Measurements from ENCODE around the gene TIMM17A.
A peak's percentile ranks its signal among the peaks of the same experiment; 100 is the strongest.
"Not testable (repeated sequence)": the region's sequence is repeated elsewhere in the genome, so short reads cannot be mapped to it uniquely, and the experiment has no call there.

Gene TIMM17A

DNA sequence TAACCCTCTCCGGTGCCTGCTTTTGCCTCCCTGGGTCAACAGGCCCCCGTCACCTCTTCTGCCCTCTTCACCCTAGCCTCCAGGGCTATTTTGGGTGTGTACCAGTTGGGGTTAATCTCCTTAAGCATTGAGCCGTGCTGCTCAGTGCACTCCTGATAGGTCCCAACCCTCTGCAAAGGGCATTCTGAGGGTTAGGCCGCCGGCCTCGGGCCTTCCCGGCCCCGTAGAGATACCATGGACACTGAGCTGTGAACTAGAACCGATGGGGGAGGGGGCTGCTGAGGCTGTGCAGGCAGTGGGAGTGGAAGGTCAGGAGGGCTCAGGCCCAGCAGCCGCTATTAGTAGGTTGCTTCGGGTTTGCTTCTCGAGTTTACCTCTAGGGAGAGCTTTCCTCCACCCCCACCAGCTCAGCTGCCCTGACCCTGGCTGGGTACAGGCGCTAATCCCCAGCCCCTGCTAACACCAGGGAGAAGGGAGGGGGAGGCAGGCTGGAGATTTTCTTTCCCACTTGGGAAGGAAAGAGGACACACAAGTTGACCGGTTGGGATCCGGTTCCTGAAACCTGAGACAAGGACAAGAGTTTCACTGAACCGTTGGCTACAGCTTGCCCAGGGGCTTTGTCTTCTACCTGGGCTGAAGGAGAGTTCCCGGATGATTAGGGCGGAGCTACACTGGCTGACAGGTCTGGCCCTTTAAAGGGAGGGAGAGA, 13.7 kb upstream of the TIMM17A start:
- no peak for DNase-seq

DNA sequence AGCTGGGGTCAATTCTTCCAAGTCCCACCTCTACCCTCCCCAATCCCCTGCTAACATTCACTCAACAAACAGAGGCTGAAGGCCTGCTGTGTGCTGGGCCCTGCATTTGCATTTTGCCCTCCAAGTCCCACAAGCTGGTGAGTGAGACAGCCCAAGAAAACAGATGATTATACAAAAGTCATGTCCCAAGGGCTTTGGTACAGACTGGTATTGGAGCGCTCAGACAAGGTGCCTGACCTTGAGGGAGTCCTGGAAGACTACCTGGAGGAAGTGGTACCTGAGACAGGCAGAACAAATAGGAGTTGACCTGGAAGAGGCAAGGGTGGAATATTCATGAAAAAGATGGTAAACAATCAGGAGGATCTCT, 13.2 kb upstream of the TIMM17A start:
- no peak for DNase-seq

DNA sequence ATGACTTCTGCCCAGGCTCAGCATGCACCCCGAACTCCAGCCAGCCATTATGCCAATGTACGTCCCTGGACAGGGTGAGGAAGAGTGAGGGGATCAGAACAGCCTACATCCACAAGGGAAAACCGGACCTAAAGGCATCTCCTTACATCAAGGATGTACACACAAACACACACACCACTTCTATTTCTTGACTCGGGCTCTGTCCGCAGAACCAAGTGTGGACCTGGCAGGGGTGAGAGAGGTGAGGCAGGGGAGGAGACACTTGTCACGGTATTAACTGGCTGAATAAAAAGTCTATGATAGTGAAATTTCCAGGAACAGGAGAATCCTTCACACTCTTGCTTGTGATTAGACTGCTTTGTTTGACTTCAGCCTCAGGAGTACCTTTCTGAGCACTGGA, 11.3 kb upstream of the TIMM17A start:
- no peak for DNase-seq

DNA sequence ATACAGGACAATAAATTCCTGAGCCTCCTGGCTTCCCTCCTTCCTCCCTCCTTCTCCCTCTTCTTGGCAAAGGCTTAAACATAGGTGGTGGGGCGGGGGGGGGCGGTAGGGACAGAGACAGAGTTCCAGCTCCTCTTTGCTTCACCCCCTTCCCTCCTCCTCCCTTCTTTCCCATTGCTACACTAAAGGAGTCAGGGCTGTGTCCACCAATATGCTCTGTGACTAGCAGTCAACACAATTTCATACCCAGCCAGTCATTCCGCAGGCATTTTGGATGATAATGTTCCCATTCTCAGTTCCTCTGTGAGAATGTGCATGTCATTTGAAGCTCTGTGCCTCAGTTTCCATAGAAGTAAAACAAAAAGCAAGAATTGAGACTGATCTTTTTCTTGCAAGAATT, 10.7 kb upstream of the TIMM17A start:
- DNase-seq: no peak

DNA sequence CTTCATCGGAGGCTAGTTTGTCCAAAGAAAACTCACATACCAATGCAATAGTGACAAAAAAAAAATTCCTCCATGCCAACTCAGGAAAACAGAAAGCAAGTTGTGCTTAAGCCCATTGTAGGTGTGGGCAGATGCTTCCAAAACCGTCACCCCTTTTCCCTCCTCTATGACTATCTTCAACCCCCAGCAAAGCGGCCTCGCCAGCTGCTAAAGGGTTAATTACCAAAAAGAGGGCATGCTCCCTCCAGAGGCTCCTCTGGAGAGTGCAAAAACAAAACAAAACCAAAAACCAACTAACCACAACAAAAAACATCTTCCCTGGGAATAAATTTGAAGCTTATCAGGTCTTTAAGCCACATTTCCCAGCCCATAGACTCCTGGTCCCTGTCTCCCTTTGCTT, 10.1 kb upstream of the TIMM17A start:
- DNase-seq: no peak

DNA sequence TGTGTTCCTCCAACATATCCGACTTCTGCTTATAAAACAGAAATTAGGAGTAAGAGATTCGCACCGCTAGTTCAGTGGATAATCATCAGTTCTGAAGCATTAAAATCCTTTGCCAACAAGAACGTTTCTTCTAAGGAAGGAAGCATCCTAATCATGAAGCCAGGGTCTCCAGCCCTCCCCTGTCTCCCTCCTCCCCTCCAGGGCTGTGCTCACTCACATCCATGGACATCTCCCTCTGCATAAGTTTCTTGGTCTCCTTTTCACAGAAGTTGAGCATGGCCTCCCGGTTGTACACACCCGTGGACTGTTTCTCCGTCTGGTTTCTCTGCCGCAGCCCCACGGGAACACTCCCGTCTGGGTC, 9.5 kb upstream of the TIMM17A start:
- no peak for DNase-seq

DNA sequence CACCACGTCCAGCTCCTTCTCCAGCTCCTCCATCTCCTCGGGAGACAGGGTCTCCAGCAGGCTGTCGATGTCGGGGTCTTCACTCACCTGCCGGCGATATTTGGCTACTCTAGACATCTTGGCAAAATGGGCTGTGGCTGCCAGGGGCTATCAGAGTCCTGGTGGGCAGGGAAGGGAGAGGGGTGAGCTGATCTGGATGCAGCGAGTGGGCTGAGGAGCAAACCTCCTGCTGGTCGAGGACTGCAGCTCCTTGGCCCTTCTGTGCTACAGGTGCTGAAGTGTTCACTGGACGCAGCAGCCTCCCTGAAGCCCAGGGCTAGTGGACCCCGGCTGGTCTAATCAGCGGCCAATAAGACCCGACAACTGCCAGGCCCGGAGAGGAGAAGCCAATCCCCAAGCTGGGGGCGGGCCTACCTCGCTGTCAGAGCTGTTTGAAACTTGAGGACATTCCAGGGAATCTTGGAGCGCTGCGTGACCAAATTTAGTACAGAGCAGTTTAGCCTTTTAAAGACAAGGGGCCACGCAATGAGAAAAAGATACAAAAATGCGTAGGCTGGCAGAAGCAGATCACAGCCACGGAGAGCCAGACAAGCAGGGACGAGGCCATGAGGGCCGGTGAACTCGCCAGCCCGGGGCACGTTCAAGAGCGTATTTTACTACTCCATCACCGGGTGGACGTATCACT, 8.9 kb upstream of the TIMM17A start, which contains the start of gene LMOD1:
Gene LMOD1, minus strand, starts transcription at position 325 of the 685 bp plus-strand sequence. Its CDS starts 208 bp downstream, at position 117.
- no peak for DNase-seq

DNA sequence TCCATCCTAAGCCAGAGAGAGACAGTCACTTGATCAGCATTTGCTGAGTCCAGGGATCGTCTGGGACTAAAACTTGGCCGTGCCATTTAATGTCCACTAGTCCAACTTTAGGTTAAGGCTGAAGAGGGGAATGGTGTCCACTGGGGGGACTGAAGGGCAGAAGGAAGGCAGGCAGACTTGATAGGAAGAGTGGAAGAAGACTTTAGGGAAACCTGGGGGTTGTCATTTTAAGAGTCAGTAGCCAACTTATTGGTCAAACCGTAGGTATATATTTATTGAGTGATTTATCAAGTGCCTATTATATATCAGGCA, 7.7 kb upstream of the TIMM17A start:
- DNase-seq: no peak

DNA sequence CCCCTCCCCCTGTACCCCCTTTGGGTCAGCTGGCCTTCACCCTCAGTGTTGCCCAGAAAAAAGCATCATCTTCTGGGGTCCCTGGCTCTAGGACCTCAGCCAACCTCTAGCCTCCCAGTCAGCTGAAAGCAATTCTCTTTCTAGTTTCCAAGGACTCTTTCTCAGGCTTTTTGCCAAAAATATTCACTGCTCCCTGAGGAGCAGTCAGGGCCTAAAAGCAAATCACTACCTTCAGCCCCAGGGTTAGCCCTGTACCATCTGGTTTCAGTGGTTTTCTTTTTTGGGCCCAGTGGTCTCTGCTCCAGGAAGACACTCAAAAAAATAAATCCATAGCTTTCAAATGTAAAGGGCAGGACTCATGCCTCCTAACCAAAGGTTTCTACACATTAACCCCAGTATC, 5.8 kb upstream of the TIMM17A start:
- DNase-seq: no peak

DNA sequence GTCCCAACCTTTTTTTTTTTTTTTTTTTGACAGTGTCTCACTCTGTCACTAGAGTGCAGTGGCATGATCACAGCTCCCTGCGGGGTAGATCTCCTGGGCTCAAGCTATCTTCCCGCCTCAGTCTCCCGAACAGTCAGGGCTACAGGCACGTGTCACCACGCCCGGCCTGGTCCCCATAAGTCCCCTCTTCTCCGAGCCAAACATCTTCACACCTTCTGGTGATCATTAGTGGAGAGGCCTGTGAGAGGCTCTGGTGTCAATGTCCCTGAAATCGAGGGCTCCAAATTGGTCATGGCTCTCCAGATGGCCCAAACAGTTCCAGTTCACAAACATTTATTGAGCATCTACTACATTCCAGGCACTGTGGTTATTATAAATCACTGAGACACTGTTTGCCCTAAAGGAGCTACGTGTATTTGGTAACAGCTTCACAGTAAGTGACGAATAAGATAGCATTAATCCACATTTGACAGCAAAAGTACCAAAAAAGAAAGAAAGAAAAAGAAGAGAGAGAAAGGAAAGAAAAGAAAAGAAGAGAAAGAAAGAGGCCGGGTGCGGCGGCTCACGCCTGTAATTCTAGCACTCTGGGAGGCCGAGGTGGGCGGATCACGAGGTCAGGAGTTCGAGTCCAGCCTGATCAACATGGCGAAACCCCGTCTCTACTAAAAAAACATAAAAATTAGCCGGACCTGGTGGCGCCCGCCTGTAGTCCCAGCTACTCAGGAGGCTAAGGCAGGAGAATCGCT, 867 bp upstream of the TIMM17A start:
- peak; percentile 26 for DNase-seq

DNA sequence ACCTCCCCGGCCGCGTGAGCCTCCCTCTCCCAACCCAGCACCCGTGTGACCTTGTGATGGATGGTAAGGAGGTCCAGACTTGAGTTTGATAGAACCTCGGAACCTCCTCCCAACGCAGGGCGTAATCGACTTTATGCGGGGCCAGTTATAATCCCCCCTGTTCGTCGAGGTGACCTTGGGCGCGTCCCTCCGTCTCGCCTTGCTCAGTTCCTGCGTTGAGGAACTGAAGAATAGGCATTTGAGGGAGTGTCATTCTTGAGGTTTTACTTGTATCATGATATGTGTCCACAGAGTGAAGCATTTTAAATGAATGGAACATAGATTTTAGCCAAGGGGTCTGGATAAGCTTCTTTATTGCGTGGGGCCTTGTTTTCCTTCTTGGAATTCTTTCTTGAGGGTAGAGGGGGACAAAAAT, 433 bp downstream of the TIMM17A start:
- DNase-seq: no peak

DNA sequence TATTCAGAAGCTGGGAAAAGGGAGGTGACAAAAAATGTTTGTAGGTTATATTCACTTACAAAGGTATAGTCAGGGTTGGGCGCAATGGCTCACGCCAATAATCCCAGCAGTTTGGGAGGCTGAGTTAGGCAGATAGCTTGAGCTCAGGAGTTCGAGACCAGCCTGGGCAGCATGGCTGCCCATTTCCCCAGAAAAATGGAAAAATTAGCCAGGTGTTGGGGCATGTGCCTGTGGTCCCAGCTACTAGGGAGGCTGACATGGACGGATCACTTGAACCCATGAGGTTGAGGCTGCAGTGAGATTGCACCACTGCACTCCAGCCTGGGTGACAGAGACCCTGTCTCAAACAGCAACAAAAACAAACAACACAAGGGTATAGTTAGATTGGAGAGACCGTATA, 3.0 kb downstream of the TIMM17A start:
- no peak for DNase-seq

DNA sequence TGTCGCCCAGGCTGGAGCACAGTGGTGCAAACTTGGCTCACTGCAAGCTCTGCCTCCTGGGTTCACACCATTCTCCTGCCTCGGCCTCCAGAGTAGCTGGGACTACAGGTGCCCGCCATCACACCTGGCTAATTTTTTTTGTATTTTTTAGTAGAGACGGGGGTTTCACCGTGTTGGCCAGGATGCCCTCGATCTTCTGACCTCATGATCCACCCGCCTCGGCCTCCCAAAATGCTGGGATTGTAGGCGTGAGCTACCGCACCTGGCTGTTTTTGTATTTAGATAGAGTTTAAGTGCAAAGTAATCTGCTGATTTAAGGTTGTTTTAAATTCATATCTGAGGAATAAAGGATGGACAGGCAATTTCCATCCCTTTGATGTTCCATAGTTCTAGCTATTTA, 7.1 kb downstream of the TIMM17A start:
- DNase-seq: not testable (repeated sequence)

DNA sequence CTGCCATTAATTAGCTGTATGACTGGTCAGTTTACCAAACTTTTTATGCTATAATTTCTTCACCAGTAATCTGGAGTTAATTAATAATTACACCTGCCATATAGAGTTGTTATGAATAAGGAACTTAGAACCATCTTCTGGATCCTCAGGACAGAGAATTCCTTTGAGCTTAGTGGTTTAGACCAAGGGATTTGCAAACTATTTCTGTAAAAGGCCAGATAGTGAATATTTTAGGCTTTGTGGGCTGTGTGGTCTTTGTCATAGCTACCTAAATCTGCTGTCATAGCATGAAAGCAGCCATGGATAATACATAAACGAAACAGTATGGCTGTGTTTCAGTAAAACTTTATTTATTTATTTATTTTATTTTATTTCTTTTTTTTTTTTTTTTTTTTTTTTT, 9.0 kb downstream of the TIMM17A start:
- no peak for DNase-seq

DNA sequence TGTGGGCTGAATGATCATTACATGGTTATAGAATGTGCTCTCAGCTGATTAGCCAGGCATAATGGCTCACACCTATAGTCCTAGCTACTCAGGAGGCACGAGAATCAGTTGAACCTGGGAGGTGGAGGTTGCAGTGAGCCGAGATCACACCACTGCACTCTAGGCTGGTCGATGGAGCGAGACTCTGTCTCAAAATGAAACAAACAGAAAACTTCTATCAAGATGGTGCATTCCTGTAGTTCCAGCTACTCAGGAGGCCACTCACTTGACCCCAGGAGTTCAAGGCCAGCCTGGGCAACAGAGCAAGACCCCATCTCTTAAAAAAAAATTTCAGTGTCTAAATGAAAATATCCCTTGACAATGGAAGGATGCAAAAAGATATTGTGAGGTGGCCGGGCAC, 10.9 kb downstream of the TIMM17A start:
- no peak for DNase-seq

DNA sequence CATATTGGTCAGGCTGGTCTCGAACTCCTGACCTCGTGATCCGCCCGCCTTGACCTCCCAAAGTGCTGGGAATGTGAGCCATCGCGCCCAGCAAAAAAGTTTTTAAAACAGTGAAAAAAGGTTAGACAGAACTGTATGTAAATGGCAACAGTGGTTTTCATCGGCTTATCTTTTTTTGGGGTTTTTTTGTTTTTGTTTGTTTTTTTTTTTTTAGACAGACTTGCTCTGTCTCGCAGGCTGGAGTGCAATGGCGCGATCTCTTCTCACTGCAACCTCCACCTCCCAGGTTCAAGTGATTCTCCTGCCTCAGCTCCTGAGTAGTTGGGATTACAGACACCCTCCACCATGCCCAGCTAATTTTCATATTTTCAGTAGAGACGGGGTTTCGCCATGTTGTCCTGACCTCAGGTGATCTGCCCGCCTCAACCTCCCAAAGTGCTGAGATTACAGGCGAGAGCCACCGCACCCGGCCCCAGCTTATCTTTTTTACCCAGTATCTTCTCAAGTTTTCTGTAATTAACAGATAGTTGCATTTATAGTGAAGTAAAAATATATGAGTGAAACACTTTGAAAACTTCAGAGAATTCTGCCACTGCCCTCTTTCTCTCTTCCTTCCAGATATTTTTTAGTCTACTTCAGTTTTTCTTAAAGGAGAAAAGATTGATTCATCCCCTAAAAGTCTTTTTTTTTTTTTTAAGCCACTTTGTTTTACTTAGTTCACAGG, 13.1 kb downstream of the TIMM17A start:
- DNase-seq: no peak

DNA sequence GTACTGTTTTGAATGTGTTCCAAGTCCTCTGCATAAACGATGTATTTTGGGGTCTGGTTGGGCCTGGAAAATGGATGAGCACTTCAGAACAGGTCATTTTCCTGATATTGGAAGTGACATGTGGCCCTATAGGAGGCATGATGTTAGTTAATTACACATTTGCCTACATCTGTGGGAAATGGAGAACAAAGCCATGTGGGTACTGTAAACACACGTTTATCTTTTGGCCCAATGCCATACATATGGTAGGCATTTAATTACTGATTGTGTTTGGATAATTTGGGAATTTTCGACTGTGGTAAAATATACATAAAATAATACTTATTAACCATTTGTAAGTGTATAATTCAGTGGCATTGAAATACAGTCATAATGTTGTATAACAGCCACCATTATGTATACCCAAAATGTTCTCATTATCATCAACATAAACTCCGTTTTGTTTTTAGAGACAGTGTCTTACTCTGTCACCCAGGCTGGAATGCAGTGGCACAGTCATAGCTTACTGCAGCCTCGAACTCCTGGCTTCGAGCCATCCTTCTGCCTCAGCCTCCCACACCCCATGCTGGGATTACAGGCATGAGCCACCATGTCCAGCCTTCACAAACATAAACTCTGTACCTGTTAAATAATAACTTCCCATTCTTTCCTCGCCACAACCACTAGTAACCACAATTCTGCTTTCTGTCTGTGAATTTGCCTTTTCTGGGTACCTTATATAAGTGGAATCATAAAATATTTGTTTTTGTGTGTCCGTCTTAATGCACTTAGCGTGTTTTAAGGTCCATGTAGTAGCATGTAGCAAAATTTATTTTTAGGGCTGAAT, 15.2 kb downstream of the TIMM17A start:
- DNase-seq: no peak

DNA sequence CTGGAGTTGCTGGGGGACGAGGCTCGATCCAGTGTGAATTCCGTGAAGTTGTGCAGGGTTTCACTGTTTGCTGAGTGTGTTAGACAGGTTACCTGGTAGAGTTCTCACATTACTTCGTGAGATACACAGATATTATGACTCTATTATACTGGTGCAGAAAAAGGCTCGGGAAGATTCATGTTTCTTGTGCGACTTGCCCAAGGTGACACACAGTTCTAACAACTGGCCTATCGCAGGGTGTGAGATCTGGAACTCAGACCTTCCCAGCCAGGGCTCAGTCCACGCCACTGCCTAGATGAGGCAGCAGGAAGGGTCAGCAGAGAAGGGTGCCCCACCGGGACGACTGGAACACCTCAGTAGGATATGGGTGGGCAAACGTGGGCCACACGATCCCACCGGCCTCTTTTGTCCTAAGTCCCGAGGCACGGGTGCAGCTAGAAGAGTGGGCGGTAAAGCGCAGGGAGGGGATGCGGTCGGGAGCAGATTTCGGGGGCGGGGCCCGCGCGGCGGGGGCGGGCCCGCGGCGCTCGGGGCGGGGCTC, 26.8 kb downstream of the TIMM17A start:
- peak; percentile 73 for DNase-seq

DNA sequence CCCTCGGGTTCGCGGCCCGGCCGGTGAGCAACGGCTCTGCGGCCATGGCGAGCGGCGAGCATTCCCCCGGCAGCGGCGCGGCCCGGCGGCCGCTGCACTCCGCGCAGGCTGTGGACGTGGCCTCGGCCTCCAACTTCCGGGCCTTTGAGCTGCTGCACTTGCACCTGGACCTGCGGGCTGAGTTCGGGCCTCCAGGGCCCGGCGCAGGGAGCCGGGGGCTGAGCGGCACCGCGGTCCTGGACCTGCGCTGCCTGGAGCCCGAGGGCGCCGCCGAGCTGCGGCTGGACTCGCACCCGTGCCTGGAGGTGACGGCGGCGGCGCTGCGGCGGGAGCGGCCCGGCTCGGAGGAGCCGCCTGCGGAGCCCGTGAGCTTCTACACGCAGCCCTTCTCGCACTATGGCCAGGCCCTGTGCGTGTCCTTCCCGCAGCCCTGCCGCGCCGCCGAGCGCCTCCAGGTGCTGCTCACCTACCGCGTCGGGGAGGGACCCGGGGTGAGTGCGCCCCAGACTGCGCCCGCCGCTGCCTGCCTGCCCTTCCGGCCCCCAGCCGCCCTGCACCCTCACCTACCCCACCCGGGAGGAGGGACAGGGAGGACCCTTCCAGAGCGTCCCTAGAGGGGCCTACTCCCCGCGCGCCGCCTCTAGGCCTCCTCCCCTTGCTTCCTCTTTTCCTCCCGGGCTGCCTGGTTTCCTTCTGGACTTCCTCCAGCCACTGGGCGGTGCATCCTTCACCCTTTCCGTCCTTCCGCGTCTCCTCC, 27.5 kb downstream of the TIMM17A start, which contains the start of gene RNPEP:
Gene RNPEP, plus strand, starts transcription at position 26 of the 757 bp plus-strand sequence. Its CDS starts 19 bp downstream, at position 45.
- DNase-seq: peak; percentile 58

DNA sequence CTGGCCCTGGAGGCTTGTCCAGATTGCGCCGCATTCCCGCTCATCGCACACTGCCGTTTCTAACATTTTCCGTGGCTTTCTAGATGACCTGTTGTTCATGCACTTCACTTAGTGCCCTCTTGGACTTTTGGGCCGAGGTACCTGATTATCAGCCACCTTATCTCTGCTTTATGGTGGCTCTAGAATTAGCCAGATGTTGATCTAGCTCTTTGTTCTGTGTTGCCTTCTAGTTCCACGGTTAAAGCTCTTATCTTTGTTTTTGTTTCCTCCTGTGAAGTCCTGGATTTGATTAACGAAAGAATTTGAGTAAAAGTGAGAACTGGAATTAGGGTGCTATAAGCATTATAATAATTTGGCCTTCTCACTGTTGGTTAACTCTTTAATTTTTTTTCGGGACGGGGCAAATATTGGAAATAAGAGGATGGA, 28.1 kb downstream of the TIMM17A start:
- DNase-seq: no peak

DNA sequence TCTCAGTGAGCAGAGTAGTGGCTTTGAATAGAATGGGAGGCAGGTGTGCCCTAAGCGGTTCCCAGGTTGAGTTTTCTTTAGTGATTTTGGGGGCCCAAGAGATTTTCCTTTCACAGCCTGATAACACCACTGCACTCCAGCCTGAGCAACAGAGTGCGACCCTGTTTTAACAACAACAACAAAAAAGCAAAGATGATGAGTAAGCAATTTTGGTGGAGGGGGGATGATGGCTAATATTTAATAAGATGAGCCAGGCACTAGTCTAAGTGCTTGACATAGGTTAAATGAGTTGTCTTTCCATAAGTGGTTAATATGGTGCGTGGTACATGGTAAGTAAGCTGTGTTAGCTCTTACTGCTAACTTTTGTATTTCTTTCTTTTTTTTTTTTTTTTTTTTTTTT, 29.1 kb downstream of the TIMM17A start:
- DNase-seq: no peak

Measured in activated naive CD4-positive, alpha-beta T cell treated with Interleukin-2 at 50 U/mL for 16 hours (primary cell).